GDM1 (cell line): ENCODE results near the gene CDH13.

Experiments used
- DNase-seq: peaks from one replicate; lab custom pipeline; 2025; lab: John Stamatoyannopoulos, UW

The CDH13 gene

DNA sequence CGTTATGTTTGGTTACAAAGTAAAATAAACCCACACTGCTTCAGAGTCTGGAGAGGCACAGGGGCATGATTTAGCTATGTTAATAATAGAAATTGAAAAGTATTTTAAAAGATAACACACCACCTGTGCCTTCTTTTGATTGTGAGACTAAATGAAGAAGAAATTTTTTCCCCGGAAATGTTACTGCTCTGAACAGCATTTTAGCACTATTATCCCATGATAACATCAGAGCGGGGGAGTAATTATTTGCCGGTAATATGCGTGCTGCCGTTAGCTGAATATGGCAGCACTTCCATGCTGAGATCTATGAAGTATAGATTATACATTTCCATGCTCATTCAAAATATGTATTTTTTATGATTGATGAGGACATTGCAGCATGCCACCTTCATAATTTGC is 680.8 kb downstream of the CDH13 start:
- DNase-seq, result no peak

GRCh38 chr16:83308414-83308813 is 681.6 kb downstream of the CDH13 start:
- no peak for DNase-seq

GRCh38 chr16:83310816-83311215 is 684.0 kb downstream of the CDH13 start:
- no peak for DNase-seq

- DNase-seq, result no peak
These were observed 685.4 kb downstream of the CDH13 start for GRCh38 chr16:83312015-83312717.

- no peak for DNase-seq
These were observed 686.0 kb downstream of the CDH13 start for GRCh38 chr16:83312718-83313245.

DNA sequence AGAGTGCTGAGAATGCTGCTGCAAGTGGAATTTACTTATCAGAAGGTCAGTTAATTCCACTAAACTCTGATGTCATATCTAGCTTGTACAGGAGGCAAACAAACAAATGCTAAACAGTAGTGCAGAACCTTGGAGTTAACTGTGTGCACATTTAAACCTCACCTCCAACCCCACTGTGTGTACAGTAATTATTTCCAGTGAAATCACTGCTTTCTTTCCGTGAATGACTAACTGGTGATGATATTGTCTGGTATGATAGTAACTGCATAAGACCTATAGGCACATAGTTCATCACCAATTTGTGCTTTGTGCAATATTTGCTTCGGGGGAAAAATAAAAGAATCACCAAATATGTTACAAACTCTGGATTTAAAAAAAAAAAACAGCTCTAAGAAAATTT is 688.5 kb downstream of the CDH13 start:
- no peak for DNase-seq

DNA sequence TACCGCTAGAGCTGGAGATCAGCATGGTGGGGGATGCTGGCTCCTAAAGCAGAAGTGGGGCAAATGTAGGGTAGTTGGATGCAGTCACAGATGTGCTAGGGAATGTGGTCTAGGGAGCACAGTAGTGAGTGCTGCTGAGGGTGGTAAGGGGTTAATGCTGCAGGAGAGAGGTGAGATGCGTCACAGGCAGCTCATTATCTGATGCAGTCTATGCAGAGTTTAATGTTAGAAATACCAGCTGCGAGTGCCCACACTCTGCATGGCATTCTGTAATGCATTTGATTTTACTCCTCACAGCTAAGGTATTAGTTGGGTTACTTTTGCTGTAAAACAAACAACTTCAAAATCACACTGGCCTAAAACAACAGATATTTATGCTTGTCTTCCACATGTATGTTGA is 689.7 kb downstream of the CDH13 start:
- no peak for DNase-seq

GRCh38 chr16:83318390-83318789 is 691.6 kb downstream of the CDH13 start:
- no peak for DNase-seq

- no peak for DNase-seq
These were observed 702.2 kb downstream of the CDH13 start for GRCh38 chr16:83328936-83329335.

GRCh38 chr16:83329441-83329840 is 702.7 kb downstream of the CDH13 start:
- no peak for DNase-seq

GRCh38 chr16:83330251-83330650 is 703.5 kb downstream of the CDH13 start:
- DNase-seq, result no peak

GRCh38 chr16:83335076-83335475 is 708.3 kb downstream of the CDH13 start:
- DNase-seq, result no peak

DNA sequence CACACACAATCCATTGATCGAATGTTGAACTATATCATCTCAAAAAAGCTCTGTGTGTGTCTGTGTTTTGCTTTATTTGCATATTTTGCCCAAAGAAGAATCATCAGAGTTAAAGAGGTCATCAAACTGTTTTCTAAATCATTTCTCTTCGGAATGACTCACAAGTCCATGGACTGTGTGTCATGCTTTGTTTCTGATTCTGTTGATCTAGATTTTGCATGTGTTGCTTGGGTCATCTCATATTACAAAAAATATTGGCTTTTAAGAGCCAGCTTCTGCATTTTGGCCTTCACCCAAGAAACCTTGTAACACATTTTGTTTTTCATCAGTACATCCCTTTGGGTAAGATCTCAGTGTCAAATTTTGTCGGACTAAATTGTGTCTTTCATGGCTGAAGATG is 709.8 kb downstream of the CDH13 start:
- no peak for DNase-seq

DNA sequence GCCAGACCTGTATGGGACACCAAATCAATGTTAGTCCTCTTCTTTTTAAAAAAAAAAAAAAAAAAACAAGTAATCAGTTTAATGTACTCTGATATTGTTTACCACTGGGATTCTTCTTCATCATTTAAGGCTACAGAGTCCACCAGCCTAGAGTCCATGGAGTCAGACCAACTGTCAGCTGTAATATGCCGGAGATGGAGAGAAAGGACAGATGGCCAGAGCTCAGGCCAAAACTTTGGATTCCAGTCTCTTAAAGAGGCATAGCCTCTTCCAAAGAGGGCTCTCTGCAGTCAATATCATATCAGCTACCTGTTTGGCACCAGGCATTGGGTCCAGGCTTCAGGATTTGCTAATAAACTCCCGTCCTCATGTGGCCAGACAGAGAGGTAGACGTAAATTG is 711.4 kb downstream of the CDH13 start:
- no peak for DNase-seq

DNA sequence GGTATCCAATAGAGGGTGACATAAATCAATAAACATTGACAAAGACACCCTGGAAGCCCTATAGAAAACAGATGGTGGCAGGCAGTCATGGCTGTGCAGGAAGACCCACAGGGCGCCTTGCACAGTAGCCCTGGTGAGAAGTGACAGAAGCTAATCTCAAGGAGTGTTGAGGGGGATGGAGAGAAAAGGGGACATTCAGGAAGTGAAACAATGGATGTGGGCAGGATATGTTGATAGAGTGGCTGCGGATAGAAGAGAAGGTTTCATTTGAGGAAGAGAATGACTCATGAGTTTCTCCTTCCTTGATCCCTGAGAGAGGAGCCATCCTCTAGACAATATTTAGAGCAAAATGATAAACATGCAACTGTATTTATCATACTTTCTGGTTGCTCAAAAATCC is 712.2 kb downstream of the CDH13 start:
- DNase-seq, result no peak

DNA sequence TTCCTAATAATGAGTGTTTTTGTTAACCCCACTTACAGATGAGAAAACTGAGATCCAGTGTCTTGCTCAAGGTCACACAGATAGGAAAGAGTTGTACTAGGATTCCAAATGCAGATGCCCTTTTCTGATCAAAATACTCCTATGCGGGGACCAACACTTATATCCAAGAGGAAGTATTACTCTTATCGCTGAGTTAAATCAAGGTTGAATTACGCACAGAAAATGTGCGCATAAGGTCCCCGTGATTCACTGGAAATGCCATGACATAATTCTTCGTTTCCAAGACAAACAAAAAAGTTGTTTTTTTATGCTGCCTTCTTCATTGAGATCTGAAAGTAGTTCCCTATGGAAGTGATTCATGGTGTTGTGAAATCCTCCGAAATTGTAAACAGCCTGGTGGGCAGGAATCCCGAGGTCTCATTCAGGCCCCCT is 717.2 kb downstream of the CDH13 start:
- DNase-seq, result no peak

- DNase-seq, result no peak
These were observed 719.3 kb downstream of the CDH13 start for GRCh38 chr16:83345846-83346640.

DNA sequence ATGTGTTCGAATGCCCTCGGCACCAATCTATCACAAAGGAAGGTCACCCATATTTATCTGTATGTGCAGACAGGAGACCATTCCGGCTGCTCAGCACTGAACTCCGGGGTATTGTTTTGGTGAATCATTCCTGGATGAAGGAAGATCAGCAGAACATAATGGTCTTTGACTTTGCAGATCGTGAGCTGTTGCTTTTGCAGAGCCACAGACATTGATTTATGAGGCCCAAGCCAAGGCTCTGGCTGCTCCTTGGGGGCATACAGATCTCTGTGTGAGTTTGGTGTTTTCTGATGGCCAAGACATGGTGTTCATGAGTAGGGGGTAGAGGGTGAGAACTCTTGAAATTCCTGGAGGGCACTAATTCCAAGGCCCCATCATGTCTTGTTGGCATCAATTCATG is 722.2 kb downstream of the CDH13 start:
- no peak for DNase-seq

DNA sequence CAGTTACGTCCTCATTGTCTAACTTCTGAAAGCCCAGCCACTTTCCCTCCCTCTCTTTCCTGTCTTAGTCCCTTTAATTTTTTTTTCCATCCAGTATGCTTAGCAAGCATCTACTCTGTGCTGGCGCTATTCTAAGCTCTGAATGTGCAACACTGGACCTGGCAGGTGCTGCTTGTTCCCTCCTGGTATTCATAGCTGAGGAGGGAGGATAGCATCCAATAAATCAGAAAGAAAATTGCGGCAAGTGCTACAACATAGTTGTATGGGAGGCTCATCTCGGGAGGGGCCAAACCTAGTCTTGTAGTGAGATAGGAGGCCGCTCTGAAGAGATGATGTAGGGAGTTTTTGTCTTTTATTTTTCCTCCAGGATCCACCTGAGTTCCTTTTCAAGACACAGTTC is 723.7 kb downstream of the CDH13 start:
- DNase-seq, result no peak

- no peak for DNase-seq
These were observed 725.1 kb downstream of the CDH13 start for GRCh38 chr16:83351846-83352245.

- no peak for DNase-seq
These were observed 726.5 kb downstream of the CDH13 start for GRCh38 chr16:83353241-83353640.

- DNase-seq, result no peak
These were observed 727.2 kb downstream of the CDH13 start for GRCh38 chr16:83354015-83354414.

- no peak for DNase-seq
These were observed 728.9 kb downstream of the CDH13 start for GRCh38 chr16:83355570-83356218.
